ENCODE measurements around the gene DHRS12. TPM values are rescaled to one million over a fixed set of nuclear protein-coding genes. Genes with fewer than 3 reads are reported as not detected.

The DHRS12 gene
- total RNA-seq, 1 donor from 2014 or later = 12.3 TPM

DNA sequence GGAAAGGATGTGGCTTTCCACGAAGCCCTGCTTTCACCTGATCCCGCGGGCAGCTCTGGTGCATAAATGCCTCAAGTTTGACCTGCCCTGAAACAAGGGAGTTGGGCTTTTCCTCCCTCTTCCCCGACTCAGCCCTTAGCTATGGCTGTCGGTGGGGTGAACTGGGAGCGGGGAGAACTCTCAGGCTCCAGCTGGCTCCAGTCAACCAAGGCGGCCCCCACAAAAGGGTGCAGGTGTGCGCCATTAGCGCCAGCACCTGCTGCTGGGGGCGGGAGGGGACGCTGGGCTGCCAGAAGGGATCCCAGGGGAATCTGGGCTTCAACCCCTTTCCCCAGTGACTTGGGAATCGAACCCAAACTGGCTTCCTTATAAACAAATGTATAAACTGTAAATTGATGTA lies 7.1 kb upstream of the DHRS12 start:
- DNase-seq (ENCODE audit: low spot score) = no peak

DNA sequence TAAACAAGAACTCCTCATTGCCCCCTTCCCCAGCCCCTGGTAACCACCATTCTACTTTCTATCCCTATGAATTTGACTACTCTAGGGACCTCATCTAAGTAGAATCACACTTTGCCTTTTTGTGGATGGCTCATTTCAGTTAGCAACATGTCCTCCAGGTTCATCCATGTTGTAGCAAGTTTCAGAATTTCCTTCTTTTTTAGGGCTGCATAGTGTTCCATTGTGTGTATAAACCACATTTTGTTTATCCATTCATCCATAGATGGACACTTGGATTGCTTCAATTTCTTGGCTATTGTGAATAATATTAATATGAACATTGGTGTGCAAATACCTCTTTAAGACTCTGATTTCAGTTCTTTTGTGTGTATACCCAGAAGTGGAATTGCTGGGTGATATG lies 4.8 kb upstream of the DHRS12 start:
- no peak for DNase-seq (ENCODE audit: low spot score)

DNA sequence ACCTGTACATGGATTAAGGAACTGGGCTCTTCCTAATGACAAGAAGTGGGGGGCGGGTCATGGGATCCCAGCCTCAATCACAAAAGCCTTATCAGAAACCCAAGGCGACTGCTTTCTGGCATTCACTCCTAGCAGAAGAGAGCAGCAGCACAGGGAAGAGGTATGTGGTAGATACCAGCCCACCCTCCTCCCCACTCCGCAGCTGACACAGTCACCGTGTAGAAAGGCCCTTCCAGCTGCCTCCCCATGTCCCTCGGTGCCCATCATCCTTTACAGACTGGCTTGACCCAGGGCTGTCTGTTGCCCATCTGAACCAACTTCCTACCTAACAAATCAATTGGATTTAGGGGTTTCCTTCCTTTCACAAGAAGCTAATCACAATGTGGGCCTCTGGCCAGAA lies 3.1 kb upstream of the DHRS12 start:
- no peak for DNase-seq (ENCODE audit: low spot score)

DNA sequence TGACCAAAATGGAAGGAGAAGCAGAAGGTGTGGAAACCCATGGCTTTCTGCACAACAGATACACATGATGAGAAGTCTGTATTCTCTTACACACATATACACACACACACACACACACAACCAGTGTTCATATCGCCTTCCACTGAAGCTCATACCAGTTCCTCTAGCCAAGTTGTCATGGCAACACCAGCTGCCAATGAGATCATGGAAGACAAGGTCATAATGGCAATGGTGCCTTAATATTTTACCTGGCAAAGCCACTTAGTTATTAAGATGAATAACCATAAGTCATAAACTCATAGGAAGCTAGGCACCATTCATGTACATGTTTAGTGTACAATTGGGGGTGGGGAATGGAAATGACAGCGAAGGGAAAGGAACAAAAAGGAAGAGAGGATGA lies 2.6 kb upstream of the DHRS12 start:
- DNase-seq (ENCODE audit: low spot score) = no peak

DNA sequence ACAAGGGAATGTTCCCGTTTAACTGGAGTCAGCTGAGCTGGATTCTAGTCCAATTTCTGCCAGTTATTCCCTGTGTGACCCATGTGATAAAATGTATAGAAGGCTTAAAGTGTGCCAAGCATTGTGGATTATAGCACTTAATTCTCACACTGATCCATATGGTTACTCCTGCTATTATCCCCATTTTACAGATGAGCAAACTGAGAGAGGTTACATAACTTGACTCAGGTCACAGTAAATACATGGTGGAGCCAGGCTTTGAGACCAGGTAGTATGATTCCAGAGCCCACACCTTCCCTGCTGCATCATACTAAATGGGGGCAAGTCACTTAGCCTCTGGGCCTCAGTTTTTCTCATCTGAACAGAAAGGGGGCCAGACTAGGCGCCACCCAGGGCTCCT lies 2.0 kb upstream of the DHRS12 start:
- no peak for DNase-seq (ENCODE audit: low spot score)

DNA sequence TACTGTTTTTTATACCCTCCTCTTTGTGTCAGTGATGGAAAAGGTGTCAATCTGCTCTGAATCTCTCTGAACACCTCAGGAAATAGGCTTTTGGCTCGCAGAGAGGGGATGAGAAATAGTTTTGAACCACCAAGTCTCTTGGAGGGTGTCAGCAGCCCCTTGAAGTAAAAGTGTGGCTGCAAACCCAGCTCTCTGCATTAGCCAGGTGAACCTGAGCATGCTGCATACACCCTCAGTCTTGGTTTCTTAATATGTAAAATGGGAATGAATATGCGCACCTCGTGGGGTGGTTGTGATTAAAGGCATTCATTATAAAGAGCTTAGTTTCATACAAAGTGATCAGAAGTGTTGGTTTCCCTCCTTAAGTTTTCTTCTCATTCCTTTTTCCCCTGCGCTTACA lies 1.4 kb upstream of the DHRS12 start:
- DNase-seq (ENCODE audit: low spot score) = no peak

DNA sequence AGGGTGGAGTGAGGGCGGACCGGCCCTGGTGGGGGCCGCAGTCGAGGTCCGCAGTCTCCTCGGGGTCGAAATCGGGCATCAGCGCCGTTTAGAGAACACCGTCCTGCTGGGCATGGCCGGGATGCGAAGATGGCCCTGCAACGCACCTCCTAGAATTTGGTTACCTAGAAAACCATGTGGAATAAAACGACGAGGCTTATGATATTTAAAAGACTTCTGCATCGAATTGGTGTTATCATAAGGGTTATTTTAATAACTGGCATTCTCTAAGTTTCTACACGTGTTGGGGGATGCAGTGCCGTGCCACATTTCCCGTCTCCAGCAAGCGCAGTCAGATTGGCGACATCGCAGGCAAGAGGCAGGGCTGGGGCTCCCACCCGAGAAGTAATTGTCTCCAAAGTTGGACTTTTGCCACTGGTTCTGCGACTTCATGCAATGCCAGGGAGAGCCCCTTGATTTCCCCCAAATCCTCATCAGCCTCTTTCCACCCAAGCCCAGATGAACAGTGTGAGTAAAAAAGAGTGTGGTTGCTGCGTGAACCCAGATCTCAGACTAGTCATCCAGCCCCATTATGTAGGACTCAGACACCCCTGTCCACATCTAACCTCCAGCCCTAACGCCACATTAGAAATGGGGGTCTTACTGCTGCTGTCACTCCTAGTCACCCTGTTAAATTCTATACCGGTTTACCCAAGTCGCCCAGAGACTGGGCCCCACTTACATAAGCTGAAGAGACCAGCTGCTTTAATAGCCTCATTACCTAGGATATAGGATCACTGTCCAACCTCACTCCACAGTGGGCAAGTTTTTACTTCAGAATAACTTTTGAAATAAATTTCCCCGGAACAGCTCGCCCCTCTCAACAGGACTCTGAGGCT lies 571 bp upstream of the DHRS12 start:
- DNase-seq (ENCODE audit: low spot score) = no peak

DNA sequence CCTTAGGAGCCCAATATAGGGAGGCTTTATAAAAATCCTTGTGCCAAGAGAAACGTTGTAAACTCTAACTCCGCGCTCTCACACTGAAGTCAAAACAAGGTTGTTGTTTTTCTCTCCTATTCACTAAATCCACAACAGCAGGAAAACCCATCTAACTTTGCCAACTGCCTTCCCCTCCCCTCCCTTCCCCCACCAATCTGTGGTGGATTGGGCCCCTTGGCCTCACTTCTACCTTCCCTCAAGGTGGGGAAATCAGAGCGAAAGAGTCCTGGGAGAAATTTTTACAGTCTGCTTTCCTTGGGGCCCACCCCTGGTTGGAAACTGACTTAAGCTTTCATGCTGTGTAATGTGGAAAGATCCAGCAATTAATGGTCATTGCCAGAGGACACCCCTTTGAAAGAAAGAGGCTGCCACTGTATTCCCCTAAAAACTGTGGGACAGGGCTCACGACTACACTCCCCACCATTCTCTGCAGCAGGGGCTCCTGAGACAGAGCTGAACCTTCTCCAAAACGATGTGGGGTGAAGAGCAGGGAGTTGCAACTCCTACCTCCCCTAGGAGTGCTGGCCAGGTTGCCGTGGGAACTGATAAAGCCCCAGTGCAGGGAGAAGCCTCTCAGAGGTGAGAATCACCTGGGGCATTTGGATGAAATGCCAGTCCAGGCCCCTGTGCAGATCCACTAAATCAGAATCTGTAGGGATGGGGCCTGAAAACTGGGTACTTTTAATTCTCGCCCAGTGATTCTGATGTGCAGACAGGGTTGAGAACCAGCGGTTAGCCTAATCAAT lies 1.1 kb downstream of the DHRS12 start:
- no peak for DNase-seq (ENCODE audit: low spot score)

DNA sequence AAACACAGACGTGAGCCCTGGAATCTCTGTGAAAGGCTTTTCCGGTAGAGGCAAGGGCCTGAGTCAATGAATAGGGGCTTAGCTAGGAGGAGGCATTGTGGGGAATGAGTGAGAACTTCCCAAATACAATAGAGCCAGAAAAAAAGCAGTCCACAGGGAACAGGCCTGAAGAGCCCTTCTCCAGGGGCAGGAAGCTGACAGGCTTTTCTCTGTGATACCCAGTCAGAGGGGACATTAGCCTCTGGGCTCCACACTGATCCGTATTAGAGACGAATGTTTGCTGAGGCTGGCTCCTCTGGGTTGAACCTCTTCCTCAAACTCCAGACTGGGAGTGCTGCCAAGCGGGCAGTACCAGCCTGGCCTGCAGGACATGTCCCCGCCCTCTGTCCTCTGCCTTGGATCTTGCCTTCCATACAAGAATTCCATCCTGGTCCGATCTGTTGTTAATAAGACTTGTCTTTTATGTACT lies 2.3 kb downstream of the DHRS12 start:
- peak; percentile 88 for DNase-seq (ENCODE audit: low spot score)

DNA sequence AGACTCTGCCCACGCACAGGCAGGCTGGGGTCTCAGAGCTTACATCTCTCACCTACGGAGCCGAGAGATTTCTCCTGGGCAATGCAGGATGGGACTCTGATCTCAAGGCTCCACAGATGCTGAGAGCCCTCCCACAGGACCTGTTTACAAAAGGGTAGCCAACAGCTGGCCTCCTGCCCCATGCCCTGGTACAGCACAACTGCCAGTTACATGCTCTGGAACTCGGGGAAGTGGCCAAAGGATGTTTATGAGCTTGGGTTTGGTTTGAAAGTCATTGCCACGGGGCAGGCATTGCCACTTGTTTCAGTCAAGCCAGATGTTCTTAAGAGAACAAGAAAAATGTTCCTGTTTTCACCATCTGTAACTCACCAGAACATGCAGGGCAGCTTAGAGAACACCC lies 3.5 kb downstream of the DHRS12 start:
- DNase-seq (ENCODE audit: low spot score) = no peak

DNA sequence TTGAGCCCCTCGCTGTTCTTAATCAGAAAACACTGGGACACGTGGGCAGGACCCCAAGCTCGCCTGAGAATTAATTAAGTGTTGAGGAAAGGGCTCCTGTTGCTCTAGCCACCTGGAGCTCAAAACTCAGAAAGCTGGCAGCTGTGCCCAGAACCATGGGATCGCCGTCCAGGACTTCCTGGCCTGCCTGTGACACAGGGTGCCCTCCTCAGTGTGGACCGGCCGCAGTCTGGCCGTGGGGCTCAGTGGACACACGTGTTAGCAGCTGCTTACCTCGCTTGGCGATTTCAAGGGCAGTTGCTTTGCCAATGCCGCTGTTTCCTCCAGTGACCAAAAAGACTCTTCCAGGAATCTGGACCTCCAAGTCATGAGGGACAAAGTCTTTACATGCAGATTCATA lies 4.7 kb downstream of the DHRS12 start:
- DNase-seq (ENCODE audit: low spot score) = no peak

DNA sequence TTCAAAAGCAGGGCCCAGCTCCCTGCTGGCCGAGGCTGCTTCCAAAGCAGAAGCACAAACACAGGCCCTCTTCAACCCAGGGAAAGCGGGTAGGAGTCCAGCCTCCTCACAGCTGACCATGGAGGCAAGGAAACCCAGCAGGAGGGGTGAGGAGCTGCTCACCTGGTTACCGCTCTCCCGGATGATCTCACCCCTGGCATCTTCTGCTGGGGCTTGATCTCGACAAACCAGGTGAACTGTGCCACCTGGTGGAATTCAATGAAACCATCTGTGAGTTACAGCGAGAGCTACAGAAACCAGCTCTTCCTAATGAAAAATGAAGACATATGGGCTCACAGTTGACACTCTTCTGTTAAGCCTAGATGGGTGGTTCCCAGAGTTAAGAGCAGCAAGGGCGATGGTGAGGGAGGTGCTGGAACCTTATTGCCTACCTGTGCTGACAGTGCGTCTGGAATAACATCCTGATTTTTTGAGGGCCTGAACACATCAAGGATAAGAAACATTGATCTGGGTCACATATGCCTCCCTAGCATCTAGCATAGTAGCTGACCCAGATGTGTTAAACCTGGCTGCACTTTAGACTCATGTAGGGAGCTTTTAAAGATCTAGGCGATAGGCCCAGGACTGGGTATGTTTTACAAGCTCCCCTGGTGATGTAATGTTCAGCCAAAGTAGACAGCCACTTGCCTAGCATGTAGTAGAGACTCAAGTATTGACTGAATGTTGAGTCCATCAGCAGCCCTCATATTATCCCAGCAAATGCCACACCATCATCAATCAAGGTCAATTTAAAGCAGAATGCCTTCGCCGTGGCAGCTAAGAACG lies 6.1 kb downstream of the DHRS12 start:
- peak; percentile 62 for DNase-seq (ENCODE audit: low spot score)

DNA sequence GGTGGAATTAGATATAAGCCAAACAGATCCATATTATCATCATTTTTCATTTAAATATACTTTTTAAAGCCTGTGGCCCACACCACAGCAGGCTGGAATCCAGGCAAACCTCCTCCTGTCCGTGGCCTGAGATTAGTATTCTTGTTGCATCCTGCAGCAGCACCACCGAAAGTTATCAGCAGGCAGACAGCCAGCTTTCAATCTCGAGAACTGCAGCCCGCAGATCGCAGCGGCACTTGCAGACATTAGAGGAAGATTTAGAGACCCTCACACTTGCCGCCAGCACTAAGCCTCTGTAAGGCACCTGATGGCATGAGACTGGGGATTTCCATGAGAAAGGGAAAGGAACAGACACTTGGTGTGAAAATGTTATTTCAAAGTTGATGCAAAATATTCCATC lies 7.4 kb downstream of the DHRS12 start:
- DNase-seq (ENCODE audit: low spot score) = no peak

DNA sequence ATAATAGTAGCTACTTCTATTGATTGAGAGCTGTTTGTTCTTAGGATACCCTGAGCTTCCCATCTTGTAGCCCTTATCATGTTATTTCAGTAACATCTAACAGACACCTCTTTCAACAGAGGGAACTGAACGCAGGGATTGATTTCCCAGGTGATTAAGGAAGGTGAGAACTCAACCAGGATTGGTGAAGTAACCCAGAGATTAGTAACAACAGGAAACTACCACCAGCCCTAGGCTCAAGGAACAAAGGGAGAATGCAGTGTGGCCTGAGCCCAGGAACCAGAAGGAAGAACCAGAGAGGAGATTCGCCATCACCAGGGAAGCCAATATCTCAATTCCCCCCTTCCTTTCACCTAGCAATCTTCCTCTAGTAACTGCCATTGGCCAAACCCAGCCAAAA lies 8.5 kb downstream of the DHRS12 start:
- DNase-seq (ENCODE audit: low spot score) = no peak

DNA sequence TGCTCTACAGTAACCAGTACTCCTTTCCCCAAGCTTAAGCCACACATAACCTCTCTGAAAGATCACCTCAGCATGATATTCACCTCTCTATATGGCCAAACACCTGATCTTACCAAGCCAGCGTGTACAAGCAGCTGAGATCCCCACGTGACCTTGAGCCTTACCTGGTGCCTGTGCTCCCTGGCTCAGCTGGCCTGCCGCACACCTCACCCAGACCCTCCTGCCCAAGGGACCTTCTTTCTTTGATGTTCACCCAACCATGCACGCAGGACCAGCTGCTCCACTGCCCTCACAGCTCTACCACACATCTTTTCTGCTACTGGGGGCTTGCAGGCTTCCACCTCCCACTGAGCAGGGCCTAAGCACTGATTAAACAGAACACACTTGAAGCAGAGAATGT lies 9.0 kb downstream of the DHRS12 start:
- DNase-seq (ENCODE audit: low spot score) = no peak

DNA sequence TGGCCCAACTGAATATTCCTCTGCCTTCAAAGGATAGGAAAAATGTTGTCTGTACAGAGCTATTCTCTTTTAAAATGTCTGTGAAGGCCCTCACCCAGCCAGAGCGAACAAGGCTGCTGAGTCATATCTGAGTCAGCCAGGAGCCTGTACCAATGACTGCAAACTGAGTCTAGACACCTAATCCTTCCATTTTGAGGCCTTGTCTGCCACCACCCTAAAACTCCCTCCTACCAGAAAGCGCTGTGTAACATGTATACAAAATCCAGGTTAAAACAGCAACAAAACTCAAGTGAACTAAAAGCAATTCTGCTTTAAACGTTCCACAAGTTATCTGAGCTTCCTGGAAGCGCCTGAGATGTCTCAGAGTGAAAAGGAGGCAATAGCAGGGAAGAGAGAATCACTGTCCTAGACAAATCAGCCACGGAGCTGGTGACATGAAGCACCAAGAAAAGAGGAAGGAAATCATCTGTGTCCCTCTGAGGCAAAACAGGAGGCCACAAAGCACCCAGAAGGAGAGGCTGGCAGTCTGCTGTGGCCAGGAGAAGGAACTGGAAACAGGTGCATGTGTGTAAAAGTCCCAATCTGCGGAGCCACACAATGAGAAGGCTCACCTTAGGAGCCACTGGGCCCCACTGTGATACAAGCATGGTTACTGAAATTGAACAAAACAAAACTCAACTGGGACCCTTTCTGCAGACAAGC lies 10.2 kb downstream of the DHRS12 start:
- no peak for DNase-seq (ENCODE audit: low spot score)

DNA sequence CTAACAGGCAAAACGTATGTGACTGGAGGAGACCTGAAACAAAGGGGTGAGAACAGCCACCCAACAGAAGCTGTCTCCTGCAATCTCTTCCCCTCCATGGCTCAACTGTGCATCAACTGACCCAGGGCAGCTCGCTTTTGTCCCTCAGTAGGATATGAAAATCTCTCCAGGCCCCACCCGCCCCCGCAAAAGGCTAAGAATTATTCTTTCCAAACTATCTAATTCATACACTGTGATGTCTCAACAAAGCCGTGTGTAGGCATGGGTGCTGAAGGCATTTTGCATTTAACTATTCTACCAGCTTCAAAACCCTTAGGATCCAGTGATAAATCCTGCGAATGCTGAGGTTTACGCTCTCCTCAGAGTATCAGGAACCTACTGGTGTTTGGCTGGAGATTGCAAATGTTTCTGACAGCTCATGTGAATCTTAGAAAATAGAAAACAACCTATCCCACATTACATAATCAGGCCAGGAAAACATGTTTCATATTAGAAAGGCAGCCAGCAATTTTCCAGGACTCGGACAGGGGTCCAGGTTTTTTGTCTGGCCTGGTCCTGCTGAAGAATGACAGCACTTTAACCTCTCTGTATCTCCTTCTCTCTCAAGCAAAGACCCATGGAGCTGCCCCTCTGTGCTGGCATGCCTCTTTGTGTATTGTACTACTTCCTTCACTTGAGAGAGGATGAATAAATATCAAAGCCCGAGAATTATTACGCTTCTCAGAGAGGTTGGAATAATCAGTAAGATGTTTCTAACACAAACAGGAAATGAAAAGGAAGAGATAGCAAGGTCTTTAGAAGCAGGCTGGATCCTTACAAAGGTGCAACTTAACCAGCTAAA lies 17.3 kb downstream of the DHRS12 start:
- no peak for DNase-seq (ENCODE audit: low spot score)

DNA sequence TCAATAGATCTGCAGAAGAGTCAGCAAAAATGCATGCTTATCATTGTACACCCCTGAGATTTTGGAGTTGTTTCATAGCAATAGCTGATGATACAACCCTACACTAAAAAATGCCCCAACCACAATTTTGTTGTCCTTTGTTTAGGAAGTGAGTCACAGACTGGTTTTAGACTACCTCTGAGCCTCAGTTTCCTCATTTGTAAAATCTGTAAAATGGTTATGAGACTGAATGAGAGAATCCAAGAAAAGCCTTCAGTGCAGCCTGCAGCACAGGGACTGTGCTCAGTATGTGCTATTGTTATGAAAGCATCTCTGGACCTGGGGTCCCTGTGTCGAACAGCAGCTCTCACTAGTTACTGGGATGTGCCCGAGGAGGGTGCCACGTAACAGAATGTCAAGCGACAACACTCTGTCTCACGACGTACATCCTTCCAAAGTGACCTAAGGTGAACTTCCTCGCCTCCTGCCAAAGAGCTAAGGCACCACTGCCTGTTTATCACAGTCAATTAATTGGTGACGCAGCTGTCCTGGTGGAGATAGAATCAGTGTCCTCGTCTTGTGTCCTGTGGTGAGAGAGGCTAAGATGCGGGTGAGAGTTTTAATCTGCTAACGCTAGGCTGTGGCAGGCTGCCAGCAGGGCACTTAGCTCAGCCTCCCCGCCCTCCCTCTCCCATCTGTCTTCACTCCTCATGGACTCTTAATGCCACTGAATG lies 18.1 kb downstream of the DHRS12 start:
- DNase-seq (ENCODE audit: low spot score) = no peak

DNA sequence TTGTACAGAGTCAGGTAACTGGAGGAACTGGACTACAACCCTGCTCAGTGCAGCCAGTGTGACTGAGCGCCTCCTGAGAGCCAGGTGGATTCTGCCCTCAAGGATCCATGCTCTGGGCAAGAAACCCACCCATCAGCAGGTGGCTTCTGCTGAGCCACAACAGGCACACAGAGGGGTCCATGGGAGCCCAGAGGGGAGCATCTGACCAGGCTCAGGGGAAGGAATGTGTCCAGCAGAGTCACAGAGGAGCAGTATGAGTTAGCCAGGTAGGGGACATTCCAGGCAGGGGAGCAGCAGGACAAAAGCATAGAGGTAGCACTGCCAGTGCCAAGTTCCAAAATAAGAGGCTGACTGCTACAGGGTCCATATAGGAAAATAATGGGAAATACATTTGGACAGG lies 19.9 kb downstream of the DHRS12 start:
- DNase-seq (ENCODE audit: low spot score) = no peak

All from mucosa of gallbladder (tissue), 1 donor.